ENCODE data around the gene PSAP.

Gene PSAP

DNA sequence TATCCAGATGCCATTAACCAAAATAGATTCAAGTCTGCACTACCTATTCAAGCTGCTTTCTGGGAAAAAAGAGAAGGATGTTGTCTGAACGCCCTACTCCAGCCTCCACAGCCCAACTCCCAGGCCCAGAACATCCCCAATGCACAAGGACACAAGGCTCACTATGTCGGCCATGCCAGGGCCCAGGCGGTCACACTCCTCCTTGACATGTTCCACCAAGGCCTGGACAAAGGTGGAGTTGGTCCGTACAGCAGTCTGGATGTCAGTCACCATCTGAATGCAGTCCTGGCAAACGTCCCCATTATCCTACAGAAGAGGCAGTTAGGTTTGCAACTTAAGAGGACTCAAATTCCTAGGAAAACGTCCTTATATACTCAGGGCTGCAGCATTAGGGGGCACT lies 23.2 kb downstream of the PSAP start:
- no peak for DNase-seq (ENCODE audit: low read depth in 2 of 2)

DNA sequence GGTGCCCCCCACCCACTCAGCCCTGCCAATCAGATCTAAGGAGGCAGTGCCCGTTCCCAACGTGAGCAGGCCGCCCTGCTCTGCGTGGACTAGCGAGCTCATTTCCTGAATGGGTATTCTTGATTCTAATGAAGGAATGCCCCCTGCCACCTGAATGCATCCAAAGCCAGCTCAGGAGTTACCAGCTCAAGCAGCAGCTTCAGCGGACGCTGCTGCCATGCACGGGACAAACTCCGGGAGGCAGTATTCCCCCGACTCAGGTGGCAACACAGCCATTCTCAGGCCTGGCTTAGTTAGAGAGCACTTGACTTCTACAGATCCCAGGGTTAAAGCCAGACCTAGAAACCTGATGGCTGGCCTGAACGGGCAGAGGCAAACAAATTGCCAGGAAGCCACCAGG lies 25.8 kb downstream of the PSAP start:
- no peak for DNase-seq (ENCODE audit: low read depth in 2 of 2)

DNA sequence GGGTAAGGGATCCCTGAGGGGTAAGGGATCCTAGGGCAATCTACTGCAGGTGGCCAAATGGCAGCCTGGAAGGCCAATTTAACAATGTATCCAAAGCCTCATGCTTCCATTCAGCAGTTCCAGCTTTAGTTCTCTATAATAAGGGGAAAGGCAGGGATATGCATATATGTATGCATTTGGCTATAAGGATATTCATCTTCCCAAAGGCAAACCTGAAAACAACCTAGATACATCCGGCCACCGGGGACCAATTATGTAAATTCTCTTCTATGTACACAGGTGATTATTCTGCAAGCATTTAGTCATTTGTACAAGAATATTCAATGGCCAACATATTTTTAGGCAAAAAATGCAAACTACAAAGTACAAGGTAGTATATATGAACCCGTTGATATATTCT lies 26.7 kb downstream of the PSAP start:
- DNase-seq (ENCODE audit: low read depth in 2 of 2) = no peak

DNA sequence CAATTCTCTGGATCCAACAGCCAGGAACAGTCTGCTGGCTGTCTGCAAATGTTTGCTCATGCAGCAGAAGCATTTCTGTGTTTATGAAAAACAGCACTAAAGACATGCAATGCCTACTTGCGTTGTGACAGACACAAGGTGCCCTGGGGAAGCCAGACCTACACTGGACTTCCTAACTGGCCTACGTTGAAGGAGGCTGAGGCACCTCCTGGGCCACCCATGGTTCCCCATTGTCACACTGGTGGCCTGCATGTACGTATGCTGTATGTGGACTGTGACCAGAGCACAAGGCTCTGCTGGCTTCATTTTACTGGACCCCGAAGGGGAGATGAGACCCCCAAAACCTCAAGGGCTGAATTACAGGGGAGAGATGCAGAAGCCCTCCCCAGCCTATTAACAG lies 27.7 kb downstream of the PSAP start:
- DNase-seq (ENCODE audit: low read depth in 2 of 2) = no peak

DNA sequence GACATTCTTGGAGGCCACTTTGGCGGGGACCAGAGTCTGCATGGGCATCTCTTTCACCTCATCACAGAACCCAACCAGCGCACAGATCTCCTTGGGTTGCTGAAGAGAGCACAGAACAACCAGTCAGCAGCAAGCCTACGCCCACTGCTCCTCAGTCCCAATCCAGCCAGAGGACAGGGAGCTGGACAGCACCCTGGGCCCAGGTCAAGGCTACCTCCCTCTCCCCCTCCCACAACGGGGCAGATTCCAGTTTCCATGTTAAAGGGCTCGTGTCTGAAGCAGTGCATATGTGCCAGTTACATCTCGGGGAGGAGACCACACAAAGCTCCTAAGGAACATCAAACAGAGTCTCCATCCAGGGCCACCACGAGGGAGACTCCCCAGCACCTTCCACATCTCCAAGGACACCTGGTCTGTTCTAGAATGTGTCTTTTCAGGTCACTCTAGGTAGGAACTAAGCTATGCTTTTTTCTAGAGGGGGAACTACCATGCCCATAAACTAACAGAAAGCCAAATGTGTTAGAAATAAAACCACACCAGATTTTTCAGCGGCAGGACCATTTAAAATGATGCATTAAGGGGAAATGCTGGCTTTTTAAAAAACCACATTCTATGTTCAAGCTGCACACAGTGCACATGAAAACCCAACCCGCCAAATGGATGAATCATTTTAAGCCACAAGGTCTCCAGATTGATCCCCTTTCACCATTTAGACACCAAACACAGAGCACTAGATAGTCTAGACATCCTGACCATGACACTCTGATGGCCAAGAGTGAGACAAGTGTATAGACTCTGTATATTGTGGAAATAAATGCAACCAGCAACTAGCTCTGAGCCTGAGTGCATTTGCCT lies 28.9 kb downstream of the PSAP start:
- peak; percentile 17 to 26 for DNase-seq (ENCODE audit: low read depth in 2 of 2)

DNA sequence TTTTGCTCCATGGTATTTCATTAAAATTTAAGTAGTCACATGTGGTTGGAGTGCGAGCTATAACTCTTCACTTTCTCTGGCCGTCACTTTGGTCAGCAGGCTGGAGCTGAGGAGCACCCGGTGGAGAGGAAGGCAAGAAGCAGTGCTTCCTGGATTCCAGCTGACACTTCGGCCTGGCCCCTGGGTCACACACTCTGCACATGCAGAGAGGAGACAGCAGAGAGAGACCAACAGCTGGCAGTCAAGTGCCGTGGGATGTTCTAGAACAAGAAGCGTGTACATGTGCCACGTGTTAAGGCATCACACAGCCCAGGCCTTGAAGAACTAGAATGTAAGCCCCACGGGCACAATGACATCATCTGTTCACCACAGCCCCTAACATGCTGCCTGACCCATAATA lies 30.1 kb downstream of the PSAP start:
- no peak for DNase-seq (ENCODE audit: low read depth in 2 of 2)

DNA sequence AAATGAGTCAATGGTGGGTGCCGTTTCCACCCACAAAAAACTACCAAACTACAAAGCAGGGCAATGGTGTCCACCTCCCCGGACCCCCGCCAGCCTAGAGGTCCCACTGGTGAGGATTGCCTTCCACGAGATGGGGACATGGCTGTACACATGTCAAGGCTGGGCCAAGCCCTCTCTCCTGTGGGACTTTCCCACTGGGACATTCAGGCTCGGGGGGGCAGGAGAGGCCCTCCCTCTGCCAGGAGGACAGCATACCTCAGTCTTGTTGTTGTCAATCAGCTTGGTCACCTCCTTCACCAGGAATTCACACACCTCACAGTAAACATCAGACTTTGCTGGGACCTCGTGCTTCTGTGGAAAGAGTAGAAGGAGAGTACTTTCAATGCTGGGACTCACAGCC lies 31.1 kb downstream of the PSAP start:
- DNase-seq (ENCODE audit: low read depth in 2 of 2) = no peak

DNA sequence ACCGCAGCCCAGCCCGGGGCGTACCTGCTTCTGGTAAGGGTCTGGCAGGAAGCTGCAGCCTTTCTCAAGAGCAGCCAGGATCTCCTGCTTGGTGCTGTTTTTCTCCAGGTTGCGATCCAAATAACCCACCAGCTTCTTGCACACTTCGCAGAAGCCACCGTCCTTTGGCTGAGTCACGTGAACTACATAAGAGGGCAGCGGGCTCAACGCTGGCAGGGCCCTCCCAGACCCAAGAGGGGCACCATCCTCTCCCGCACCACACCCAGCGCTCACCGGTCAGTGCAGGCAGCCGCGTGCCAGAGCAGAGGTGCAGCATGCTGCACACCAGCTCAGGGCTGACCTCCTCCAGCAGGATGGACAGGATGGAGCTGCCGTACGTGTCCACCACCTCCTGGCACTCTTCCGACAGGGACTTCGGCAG lies 31.6 kb downstream of the PSAP start:
- DNase-seq (ENCODE audit: low read depth in 2 of 2) = no peak

DNA sequence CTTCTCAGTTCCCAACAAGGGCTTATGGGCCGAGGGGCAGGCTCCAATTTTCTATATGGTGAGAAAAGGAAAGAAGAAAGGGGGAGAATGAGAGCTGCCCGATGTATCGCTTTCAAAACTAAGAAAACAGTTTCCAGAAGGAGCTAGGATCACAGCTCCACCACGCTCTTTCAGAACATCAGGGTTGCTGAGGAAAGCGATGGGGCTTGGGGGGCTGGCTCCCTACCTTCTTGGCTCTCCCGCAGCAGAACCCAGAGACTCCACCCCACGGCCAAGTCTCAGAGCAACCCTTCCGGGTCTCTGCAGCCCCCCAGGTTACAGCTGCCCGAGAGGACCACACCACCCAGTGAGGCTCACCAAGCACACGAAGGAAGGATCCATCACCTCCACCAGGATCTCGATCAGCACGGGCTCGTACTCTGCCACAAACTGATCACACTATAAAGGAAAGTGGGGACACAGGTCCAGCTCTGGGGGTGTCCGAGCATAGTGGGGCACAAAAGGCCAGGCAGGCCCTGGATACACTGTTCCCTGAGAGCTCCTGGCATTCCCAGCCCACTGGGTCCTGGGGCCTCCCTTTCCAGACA lies 32.3 kb downstream of the PSAP start:
- DNase-seq (ENCODE audit: low read depth in 2 of 2) = no peak

DNA sequence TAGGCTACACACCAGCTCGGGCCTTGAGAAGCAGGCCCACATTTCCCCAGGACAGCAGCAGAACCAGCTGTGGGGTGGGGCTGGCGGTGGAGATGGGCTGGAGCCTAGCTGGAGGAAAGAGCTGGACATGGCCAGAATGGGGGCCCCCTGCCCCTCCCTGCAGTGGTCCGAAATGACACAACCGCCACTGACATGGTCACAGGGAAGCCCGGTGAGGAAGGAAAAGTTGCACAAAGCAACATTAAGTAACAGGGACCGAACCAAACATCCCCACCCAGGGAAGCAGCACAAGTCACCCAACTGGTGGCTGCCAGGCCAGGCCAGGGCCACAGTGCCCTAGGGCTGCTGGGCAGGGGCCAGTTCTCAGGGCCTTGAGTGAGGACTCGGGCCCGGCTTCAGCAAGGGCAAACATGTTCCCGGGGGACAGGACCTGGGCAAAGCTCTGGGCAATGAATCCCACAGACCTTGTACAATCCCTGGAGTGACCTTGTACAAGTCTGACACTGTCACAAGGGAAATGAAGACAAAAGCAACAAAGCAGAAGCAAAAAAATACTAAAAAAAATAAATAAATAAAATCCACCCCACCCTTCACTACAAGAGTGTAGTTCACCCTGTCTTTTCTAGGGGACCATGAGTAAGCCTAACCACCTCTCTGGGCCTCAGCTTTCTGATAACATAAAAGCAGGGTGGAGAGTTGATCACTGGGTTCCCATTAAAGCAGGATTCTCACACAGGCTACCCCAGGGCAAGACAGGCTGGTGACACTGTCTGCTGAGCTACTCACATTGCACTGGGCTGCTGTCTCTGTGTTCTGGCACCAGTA lies 33.0 kb downstream of the PSAP start:
- no peak for DNase-seq (ENCODE audit: low read depth in 2 of 2)

DNA sequence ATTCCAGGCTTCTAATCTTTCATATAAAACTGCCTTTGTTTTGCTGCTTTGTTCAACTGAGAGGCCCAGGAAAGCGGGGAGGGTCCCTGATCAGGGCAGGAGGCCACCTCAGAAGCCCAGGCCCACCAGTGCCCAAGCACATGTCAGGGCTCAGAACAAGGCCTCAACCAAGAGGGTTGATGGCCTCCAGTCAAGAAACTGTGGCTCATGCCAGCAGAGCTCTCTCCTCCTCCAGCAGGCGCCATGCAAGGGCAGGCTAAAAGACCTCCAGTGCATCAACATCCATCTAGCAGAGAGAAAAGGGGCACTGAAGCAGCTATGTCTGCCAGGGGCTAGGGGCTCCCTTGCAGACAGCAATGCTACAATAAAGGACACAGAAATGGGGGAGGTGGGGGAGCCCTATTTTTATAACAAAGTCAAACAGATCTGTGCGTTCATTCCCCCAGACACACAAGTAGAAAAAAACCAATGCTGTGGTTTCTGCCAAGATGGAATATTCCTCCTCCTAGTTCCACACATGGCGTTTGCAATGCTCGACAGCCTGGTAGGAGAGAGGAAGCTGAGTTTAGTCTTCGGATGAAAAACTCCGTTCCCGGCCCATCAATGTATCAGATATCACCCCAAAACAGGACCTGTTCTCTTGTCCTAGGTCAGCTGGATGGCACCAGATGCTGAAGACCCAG lies 34.0 kb downstream of the PSAP start:
- DNase-seq (ENCODE audit: low read depth in 2 of 2) = no peak

DNA sequence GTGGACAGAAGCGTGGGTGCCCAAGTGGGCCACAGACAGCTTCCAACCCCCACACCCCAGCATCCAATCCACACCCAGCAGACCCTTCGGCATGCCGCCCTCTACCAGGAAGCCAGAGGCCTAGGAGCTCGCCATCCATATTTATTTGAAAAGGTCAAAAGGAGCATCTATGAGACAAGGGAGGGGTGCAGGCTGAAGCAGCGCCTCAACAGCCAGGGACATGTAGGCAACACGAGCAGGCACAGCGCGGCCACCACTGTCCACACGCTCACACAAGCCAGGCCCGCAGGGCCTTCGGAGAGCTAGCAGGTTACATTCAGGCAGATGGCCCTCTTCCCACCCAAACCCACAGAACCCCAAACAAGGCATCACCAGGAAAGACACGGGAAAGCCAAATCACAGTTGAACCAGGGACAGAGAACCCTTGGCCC lies 34.6 kb downstream of the PSAP start:
- DNase-seq (ENCODE audit: low read depth in 2 of 2) = no peak

DNA sequence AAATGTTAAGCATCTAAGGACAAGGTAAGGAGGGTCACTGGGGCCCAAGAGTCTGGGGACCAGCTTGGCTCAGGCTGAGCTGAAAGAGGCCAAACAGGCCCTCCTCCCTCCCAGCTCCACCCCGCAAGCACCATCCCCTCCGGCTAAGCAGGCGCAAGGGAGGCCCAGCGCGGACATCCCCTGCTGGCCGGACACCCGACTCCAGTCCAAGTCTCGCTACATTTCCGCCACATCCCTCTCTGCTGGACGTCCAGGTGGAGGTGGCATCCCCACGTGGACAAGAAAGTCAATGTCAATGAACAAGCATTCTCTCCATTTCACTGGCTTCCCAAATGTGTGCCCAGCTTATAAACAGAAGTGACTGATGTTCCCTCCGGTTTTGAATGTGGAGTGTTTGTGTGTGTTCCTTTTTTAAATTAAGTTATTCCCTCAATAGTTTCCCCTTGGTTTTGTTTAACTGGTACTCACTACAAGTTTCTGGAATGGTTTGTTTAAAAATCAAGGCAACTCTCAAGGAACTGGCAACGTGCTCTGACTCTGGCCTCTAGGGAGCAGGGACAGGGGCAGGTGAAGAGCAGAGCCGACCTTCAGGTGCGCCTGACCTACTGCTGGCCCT lies 35.4 kb downstream of the PSAP start:
- DNase-seq (ENCODE audit: low read depth in 2 of 2) = no peak

DNA sequence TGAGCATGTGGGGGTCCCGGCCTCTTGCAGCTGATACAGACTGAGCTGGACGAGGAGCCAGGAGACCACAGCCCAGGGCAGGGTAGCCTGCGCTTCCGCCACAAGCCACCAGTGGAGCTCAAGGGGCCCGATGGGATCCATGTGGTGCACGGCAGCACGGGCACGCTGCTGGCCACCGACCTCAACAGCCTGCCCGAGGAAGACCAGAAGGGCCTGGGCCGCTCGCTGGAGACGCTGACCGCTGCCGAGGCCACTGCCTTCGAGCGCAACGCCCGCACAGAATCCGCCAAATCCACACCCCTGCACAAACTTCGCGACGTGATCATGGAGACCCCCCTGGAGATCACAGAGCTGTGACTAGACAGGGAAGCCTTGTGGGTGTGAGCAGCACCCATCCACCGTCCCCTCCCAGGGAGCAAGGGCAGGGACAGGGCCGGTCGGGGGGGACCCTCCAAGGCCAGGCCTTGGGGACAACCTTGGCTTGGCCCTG lies 36.1 kb downstream of the PSAP start:
- DNase-seq (ENCODE audit: low read depth in 2 of 2) = no peak

DNA sequence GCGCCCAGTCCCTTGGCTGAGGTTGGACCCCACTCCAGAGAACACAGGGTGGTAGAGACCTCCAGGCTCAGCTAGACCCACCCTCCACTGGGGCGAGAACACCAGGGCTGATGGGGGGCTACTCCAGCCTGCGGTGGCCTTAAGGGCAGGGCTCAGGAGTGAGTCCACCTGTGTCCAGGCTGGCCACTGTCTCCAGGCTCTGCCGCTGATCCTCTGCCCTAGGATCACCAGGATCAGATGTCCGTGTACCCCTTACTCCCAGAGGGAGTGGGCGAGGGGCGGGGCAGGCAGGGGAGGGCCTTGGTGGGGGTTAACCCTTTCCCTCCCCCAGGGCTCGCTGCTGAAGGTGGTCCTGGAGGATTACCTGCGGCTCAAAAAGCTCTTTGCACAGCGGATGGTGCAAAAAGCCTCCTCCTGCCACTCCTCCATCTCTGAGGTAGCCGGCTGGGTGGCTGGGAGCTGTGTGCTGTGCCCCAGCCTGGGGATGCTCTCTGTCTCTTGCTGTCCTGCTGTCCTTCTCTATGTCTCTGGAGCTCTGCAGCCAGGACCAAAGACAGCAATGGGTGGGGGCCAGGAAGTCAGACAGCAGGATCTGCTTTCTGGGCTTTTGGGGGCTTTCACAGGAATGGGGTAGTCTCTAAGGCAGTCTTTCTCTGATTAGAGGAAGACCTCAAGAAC lies 38.0 kb downstream of the PSAP start:
- DNase-seq (ENCODE audit: low read depth in 2 of 2) = no peak

DNA sequence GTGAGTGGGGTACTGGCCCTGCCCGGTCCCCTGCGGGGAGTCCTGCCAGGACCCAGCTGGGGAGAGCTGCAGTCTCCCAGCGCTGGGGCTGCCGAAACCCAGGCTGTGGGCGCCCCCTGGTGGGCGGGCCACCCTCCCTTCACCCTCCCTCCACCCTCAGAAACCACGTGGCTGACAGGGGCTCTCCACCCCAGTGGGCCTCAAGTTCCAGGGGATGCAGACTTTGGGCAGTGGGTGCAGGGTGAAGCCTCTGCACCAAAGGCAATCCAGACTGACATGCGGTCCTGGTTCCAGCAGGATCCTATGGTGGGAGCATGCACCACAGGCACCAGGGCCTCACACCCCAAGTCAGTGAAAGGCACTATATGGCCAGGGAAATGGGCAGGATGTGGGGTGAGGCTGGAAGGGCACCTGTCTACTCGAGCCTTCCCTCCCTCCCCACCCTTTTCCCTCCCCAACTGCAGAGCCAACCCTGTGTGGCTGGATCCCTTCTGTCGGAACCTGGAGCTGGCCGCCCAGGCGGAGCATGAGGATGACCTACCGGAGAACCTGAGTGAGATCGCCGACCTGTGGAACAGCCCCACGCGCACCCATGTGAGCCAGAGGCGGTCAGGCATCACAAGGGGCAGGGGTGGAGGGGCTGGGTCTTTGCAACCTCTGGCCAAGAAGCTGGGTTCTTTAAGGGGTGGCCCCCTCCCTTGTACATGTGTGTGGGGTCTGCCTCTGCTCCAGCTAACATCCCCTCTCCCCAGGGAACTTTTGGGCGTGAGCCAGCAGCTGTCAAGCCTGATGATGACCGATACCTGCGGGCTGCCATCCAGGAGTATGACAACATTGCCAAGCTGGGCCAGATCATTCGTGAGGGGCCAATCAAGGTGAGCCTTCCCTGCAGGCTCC lies 38.8 kb downstream of the PSAP start:
- no peak for DNase-seq (ENCODE audit: low read depth in 2 of 2)

DNA sequence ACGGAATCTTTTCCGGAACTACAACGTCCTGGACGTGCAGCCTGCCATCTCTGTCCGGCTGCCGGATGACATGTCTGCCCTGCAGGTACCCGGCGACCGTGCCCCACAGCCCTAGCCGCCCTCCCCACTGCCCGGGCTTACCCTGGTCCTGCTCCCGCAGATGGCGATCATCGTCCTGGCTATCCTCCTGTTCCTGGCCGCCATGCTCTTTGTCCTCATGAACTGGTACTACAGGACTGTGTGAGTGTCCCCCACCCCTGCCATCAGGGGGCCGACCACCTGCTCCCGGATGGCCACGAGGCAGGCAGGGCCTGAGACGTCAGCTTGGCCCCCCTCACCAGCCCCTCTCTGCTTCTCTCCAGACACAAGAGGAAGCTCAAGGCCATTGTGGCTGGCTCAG lies 39.7 kb downstream of the PSAP start:
- no peak for DNase-seq (ENCODE audit: low read depth in 2 of 2)

DNA sequence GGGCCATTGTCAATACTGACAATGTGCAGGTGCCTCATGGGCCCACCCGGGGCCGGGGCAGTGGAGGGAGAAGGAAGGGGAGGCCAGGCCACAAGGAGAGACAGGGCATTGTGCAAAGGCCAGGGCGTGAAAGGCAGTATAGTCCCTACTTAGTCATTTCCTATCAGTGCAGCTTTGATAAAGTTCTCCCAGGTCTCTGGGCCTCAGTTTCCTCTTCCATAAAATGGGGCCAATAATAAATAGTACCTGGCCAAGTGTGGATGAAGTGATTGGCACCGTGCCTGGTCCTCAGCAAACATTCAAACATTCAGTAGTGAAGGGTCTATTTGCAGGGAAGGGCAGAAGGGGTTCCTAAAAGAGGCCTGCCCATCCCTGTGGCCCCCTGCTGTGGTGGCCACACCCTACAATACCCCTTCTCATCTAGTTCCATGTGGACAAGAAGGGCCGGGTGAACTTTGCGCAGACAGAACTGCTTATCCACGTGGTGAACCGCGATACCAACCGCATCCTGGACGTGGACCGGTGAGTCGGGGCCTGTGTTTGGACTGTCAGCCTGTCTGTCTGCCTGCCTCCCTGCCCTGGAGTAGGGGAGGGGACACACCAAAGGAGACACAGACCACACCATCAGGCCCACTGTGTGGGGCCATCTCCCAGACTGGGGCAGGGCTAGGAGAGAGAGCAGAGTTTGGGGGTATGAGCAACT lies 40.9 kb downstream of the PSAP start:
- no peak for DNase-seq (ENCODE audit: low read depth in 2 of 2)

DNA sequence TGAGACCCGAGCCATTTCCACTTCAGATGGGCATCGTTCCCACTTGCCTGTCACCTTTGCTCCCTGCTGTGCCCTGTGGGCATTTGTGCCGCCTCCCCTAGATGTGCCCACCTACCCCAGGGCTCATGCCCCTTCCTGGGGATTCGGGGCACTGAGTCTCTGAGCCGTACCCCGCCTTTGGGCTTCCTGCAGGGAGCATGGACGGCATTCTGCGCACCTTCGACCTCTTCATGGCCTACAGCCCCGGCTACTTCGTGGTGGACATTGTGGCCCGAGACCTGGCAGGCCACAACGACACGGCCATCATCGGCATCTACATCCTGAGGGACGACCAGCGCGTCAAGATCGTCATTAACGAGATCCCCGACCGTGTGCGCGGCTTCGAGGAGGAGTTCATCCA lies 41.4 kb downstream of the PSAP start:
- DNase-seq (ENCODE audit: low read depth in 2 of 2) = no peak
